Gastroesophageal sphincter (tissue), 4 donors: ENCODE data around the gene RAB35. TPM values are rescaled to one million over a fixed set of nuclear protein-coding genes. Genes with fewer than 3 reads are reported as not detected.

Experiments
- ATAC-seq: fragments of 150-250 bp; one replicate; pipeline ENCODE4 v1.9.1; 2016; ENCODE audit warnings: mild to moderate bottlenecking, moderate library complexity
- H3K27ac ChIP-seq, 4 donors: fragments of 200-600 bp; sonication (generic) in 3 of 4; 1 replicate in 3 of 4; 2 replicates in 1 of 4; pipeline ENCODE4 v1.5.1; 2016 to 2019
- H3K27me3 ChIP-seq: fragments of 200-600 bp; sonication (generic); one replicate; pipeline ENCODE4 v1.5.1; 2019
- H3K36me3 ChIP-seq, 2 donors: fragments of 200-600 bp; sonication (generic); one replicate each; pipeline ENCODE4 v1.5.1; 2019; ENCODE audit warnings: control low read depth in 1 of 2
- H3K4me1 ChIP-seq, 3 donors: fragments of 200-600 bp; sonication (generic); 1 replicate in 2 of 3; 2 replicates in 1 of 3; pipeline ENCODE4 v1.5.1; 2016 to 2019; ENCODE audit warnings: control low read depth in 2 of 3
- H3K4me3 ChIP-seq, 2 donors: fragments of 200-600 bp; sonication (generic); one replicate each; pipeline ENCODE4 v1.5.1; 2019; ENCODE audit warnings: mild to moderate bottlenecking in 1 of 2, moderate library complexity in 1 of 2
- H3K9me3 ChIP-seq, 3 donors: fragments of 200-600 bp; sonication (generic); one replicate each; pipeline ENCODE4 v1.5.1; 2017 to 2019; ENCODE audit warnings: control low read depth in 2 of 3
- EP300 ChIP-seq: sonication (generic); formaldehyde crosslinking; IDR thresholded peaks from one replicate; pipeline ENCODE4 v1.6.1; 2017; ENCODE audit warnings: antibody characterized with exemption, mild to moderate bottlenecking
- POLR2A ChIP-seq, 2 donors: fragments of 450-650 bp; IDR thresholded peaks; one replicate each; pipeline ENCODE4 v1.6.1; 2017; ENCODE audit warnings: antibody characterized with exemption in 2 of 2, mild to moderate bottlenecking in 2 of 2, moderate library complexity in 1 of 2
- POLR2AphosphoS5 ChIP-seq: sonication (generic); formaldehyde crosslinking; IDR thresholded peaks from one replicate; pipeline ENCODE4 v1.6.1; 2017; ENCODE audit warnings: antibody characterized with exemption
- WGBS, 2 donors: methylation state at CpG; one replicate each; pipeline ENCODE4 v1.1.5; 2018; ENCODE audit warnings: low coverage in 1 of 2; 5-methylcytosine and 5-hydroxymethylcytosine counted together
- total RNA-seq, 4 donors: library from RNA; depleted of rRNA; stranded (reverse); fragments of >200 nt; gene quantifications; one replicate each; pipeline ENCODE4 v1.1.0, GENCODE V29; 2016
- TF ChIP-seq, protein P1 (sequence below), 4 experiments: fragments of 200-600 bp in 2 of 4; fragments of 450-650 bp in 2 of 4; sonication (generic) in 1 of 4; IDR thresholded peaks; one replicate each; pipeline ENCODE4 v1.5.1; 2017 to 2019; ENCODE audit warnings: antibody characterized with exemption in 4 of 4, mild to moderate bottlenecking in 2 of 4, moderate library complexity in 2 of 4

RAB35 gene
- total RNA-seq, 4 donors from 2014 or later, result 37.5 to 42.3 (median 41.7) TPM

DNA sequence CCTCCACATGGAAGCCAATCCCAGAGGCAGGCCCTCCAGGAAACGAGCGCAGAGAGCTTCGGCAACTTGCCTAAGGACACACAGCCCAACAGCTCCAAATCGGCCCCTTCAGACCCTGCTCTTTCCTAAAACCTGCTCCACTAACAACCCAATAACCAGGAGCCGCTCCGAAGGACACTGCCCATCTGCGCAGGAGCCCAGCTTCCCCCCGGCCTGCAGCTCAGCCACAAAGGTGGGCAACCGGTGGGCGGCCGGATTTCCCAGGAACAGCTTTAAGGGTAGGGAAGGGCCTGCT, 13.6 kb downstream of the RAB35 start:
- Histone ChIP-seq H3K27me3 (no peaks in the 10 kb centered on the region), H3K9me3 (no peaks in the 10 kb centered on the region), H3K27ac (peak overlapping the region in 1 of 4 donors; percentile 74), H3K4me1 (peaks cover 0 to 43% (median 19%) of the 10 kb centered on the region in 3 donors), H3K36me3 (peaks cover 0 to 79% of the 10 kb centered on the region in 2 donors), H3K4me3 (no peak overlapping the region)
- WGBS, 2 donors, result no CpG with 5 or more reads among the region's 11 CpGs
- TF ChIP-seq, protein P1, sequence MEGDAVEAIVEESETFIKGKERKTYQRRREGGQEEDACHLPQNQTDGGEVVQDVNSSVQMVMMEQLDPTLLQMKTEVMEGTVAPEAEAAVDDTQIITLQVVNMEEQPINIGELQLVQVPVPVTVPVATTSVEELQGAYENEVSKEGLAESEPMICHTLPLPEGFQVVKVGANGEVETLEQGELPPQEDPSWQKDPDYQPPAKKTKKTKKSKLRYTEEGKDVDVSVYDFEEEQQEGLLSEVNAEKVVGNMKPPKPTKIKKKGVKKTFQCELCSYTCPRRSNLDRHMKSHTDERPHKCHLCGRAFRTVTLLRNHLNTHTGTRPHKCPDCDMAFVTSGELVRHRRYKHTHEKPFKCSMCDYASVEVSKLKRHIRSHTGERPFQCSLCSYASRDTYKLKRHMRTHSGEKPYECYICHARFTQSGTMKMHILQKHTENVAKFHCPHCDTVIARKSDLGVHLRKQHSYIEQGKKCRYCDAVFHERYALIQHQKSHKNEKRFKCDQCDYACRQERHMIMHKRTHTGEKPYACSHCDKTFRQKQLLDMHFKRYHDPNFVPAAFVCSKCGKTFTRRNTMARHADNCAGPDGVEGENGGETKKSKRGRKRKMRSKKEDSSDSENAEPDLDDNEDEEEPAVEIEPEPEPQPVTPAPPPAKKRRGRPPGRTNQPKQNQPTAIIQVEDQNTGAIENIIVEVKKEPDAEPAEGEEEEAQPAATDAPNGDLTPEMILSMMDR (IDR thresholded peaks at IDR 0.05), result no peak
- TF ChIP-seq EP300, result no peak
- TF ChIP-seq POLR2A (IDR thresholded peaks at IDR 0.05), result no peak
- TF ChIP-seq POLR2AphosphoS5, result no peak
- ATAC-seq, result no peak

DNA sequence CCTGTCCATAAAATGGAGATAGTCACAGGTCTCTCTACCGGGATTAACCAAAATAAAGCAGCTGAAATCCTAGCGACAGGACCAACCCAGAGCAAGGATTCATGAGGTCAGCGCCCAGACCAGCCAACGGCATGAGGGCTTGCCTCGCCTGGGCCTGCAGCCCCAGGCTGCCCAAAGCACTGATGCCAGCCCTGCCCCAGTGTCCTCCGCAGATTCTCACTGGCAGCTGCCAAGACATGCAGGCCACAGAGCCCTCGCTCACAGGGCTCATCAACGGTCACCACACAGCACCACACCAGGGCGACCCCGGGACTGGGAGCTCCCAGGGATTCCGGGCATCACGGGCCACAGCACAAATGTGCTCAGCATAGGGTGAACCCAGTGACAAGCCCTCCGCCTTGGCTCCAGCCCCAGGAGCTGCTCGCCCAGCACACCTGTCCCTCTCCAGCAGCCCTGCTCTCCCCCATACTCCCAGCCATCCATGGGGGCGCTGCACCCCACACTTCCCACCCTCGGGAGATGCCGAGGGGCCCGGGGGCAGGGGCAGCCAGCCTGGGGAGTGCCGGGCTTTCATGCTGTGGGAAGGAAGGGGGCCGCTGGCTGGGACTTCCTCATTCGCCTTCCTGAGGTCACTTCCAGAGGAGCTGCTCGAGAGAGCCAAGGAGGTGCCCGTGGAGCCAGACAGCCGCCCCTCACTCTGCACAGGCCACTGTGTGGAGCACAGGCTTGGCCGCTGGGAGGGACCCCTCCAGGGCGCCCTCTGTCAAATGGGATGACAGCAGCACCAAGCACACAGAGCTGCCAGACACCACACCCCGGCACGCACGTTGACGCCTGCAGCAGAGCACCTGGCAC, 14.1 kb downstream of the RAB35 start:
- ATAC-seq, result no peak
- Histone ChIP-seq H3K9me3 (no peaks in the 10 kb centered on the region), H3K27ac (peak overlapping the region in 3 of 4 donors; percentile 67 to 74 (median 74)), H3K4me3 (no peak overlapping the region), H3K4me1 (peaks cover 0 to 42% (median 19%) of the 10 kb centered on the region in 3 donors), H3K36me3 (peaks cover 0 to 79% of the 10 kb centered on the region in 2 donors), H3K27me3 (no peaks in the 10 kb centered on the region)
- TF ChIP-seq POLR2AphosphoS5, result no peak
- WGBS, 2 donors, result no CpG with 5 or more reads among the region's 30 CpGs

- Histone ChIP-seq H3K27ac (peak overlapping the region in 3 of 4 donors; percentile 67 to 74 (median 74)), H3K9me3 (no peaks in the 10 kb centered on the region), H3K4me3 (no peak overlapping the region), H3K4me1 (peaks cover 0 to 42% (median 19%) of the 10 kb centered on the region in 3 donors), H3K27me3 (no peaks in the 10 kb centered on the region), H3K36me3 (peaks cover 0 to 80% of the 10 kb centered on the region in 2 donors)
- no peak for TF ChIP-seq EP300
- TF ChIP-seq POLR2AphosphoS5, result no peak
- TF ChIP-seq, protein P1 (IDR thresholded peaks at IDR 0.05), result no peak
- no peak for TF ChIP-seq POLR2A (IDR thresholded peaks at IDR 0.05)
- ATAC-seq, result no peak
- 61 to 80% methylated on average over 1 to 3 of the region's 13 CpGs for WGBS, 2 donors
Observed at GRCh38 chr12:120101617-120102016, 14.9 kb downstream of the RAB35 start.

GRCh38 chr12:120101182-120101581, 15.4 kb downstream of the RAB35 start:
- Histone ChIP-seq H3K36me3 (peaks cover 0 to 81% of the 10 kb centered on the region in 2 donors), H3K27ac (peak overlapping the region in 3 of 4 donors; percentile 67 to 74 (median 74)), H3K4me1 (peaks cover 0 to 42% (median 19%) of the 10 kb centered on the region in 3 donors), H3K4me3 (no peak overlapping the region), H3K27me3 (no peaks in the 10 kb centered on the region), H3K9me3 (no peaks in the 10 kb centered on the region)
- peak; percentile 50 for ATAC-seq
- TF ChIP-seq, protein P1 (IDR thresholded peaks at IDR 0.05), result no peak
- TF ChIP-seq POLR2A (IDR thresholded peaks at IDR 0.05) (no peak), EP300 (no peak), POLR2AphosphoS5 (no peak)
- WGBS, 2 donors, result 28% methylated on average over 2 of the region's 11 CpGs; no CpG with 5 or more reads in 1 of the 2 donors

DNA sequence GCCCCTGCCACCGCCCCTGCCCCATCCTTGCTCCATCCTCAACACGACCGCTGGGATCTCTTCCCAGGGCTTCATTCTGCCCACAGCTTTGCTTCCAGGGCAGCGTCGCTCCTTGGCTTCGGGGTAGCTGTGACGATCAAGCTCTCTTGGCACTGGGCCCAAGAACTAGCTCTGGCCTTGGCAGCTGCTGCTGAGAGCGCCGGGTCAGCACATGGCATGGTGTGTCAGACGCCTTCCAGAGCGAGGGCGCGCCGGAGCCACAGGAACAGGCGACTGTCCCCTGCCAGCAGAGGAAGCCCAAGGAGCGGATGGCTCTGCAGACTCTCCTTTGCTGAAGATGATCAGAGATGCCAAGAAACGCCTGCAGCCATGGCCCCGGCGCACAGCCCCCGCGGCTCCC, 15.9 kb downstream of the RAB35 start:
- TF ChIP-seq, protein P1 (IDR thresholded peaks at IDR 0.05), result no peak
- TF ChIP-seq POLR2AphosphoS5 (peak; percentile 74), EP300 (no peak)
- Histone ChIP-seq H3K27ac (peak overlapping the region in 3 of 4 donors; percentile 67 to 74 (median 74)), H3K4me1 (peaks cover 0 to 42% (median 19%) of the 10 kb centered on the region in 3 donors), H3K36me3 (peaks cover 0 to 82% of the 10 kb centered on the region in 2 donors), H3K27me3 (no peaks in the 10 kb centered on the region), H3K9me3 (no peaks in the 10 kb centered on the region), H3K4me3 (no peak overlapping the region)
- WGBS, 2 donors, result no CpG with 5 or more reads among the region's 21 CpGs
- peak; percentile 81 for ATAC-seq
